IMR-90 (cell line): ENCODE data around the gene RAB20. TPM values are rescaled to one million over a fixed set of nuclear protein-coding genes. Genes with fewer than 3 reads are reported as not detected.

Source experiments
- ATAC-seq: fragments of 200-7000 bp; cut with Tn5 transposase; 2 replicates; pipeline ENCODE4 v1.9.1; 2020; ENCODE audit warnings: low read depth, mild to moderate bottlenecking, moderate library complexity
- BruUV-seq: library from RNA; stranded (reverse); fragments of 400-500 nt; replicated peaks from 2 replicates; lab custom pipeline; 2021; lab: Mats Ljungman, UMichigan
- CTCF ChIA-PET: fragments of 300-600 bp; formaldehyde crosslinking; extraction: SDS; loops from one replicate; lab custom pipeline; 2021; ENCODE audit warnings: antibody characterized with exemption; lab: Yijun Ruan, JAX
- POLR2A ChIA-PET: fragments of 300-600 bp; sonication (Branson Sonifier 250); formaldehyde crosslinking; loops from one replicate; lab custom pipeline; 2022; ENCODE audit warnings: antibody characterized with exemption; ENCODE audit not compliant: unreplicated experiment; lab: Charles Lee
- DNase-seq: peaks from one replicate; pipeline ENCODE4 v3.0.0; 2013
- H2AFZ ChIP-seq: replicated peaks from 2 replicates; pipeline ENCODE3; 2013; ENCODE audit warnings: low read length, mild to moderate bottlenecking; ENCODE audit not compliant: poor library complexity
- H2AK5ac ChIP-seq: 2 replicates; pipeline ENCODE4 v1.6.1; 2013; ENCODE audit warnings: low read depth, low read length, inconsistent platforms
- H2AK9ac ChIP-seq: replicated peaks from 2 replicates; pipeline ENCODE3; 2013; ENCODE audit warnings: mild to moderate bottlenecking, low read depth, low read length, moderate library complexity; ENCODE audit not compliant: poor library complexity
- H2BK120ac ChIP-seq: 2 replicates; pipeline ENCODE4 v1.6.1; 2013; ENCODE audit warnings: low read depth, low read length, inconsistent platforms
- H2BK15ac ChIP-seq: 3 replicates; pipeline ENCODE4 v1.6.1; 2013; ENCODE audit warnings: low read depth, low read length, inconsistent platforms
- H2BK20ac ChIP-seq: 2 replicates; pipeline ENCODE4 v1.6.1; 2013; ENCODE audit warnings: low read depth, mild to moderate bottlenecking, inconsistent platforms, low read length, moderate library complexity
- H2BK5ac ChIP-seq: 2 replicates; pipeline ENCODE4 v1.6.1; 2013; ENCODE audit warnings: mild to moderate bottlenecking, low read depth, low read length, inconsistent platforms; ENCODE audit not compliant: poor library complexity, severe bottlenecking
- H3K14ac ChIP-seq: replicated peaks from 2 replicates; pipeline ENCODE4 v1.6.1; 2013; ENCODE audit warnings: low read depth, low read length, inconsistent platforms
- H3K18ac ChIP-seq: 2 replicates; pipeline ENCODE4 v1.6.1; 2013; ENCODE audit warnings: low read depth, low read length, control low read depth
- H3K23ac ChIP-seq: 2 replicates; pipeline ENCODE4 v1.6.1; 2013; ENCODE audit warnings: low read depth, low read length, inconsistent platforms
- H3K27ac ChIP-seq: 2 replicates; pipeline ENCODE4 v1.5.1; 2013; ENCODE audit warnings: mild to moderate bottlenecking, control low read depth, low read length; ENCODE audit not compliant: insufficient read depth
- H3K27me3 ChIP-seq: 2 replicates; pipeline ENCODE4 v1.6.1; 2013; ENCODE audit warnings: low read length; ENCODE audit not compliant: control insufficient read depth, insufficient read depth
- H3K36me3 ChIP-seq: 2 replicates; pipeline ENCODE4 v1.6.1; 2013; ENCODE audit warnings: low read length, mixed read lengths; ENCODE audit not compliant: control insufficient read depth, insufficient read depth
- H3K4ac ChIP-seq: 2 replicates; pipeline ENCODE4 v1.6.1; 2013; ENCODE audit warnings: low read depth, low read length, inconsistent platforms
- H3K4me1 ChIP-seq: 2 replicates; pipeline ENCODE4 v1.6.1; 2013; ENCODE audit warnings: low read length, mixed read lengths; ENCODE audit not compliant: control insufficient read depth, insufficient read depth
- H3K4me2 ChIP-seq: 2 replicates; pipeline ENCODE4 v1.6.1; 2013; ENCODE audit warnings: low read depth, mild to moderate bottlenecking, control low read depth, low read length, moderate library complexity
- H3K4me3 ChIP-seq: 2 replicates; pipeline ENCODE4 v1.5.1; 2013; ENCODE audit warnings: low read depth, mild to moderate bottlenecking, control low read depth, low read length, moderate library complexity; ENCODE audit not compliant: insufficient read depth
- H3K56ac ChIP-seq: 2 replicates; pipeline ENCODE4 v1.6.1; 2013; ENCODE audit warnings: low read length, inconsistent platforms; ENCODE audit not compliant: insufficient read depth; ENCODE audit errors: extremely low read depth
- H3K79me1 ChIP-seq, 2 experiments: 2 replicates each; pipeline ENCODE4 v1.6.1; 2013; ENCODE audit warnings: low read length in 2 of 2, inconsistent platforms in 1 of 2, low read depth in 1 of 2
- H3K9ac ChIP-seq: 2 replicates; pipeline ENCODE4 v1.6.1; 2013; ENCODE audit warnings: low read depth, low read length, control low read depth
- H3K9me1 ChIP-seq: 2 replicates; pipeline ENCODE4 v1.6.1; 2013; ENCODE audit warnings: low read length, inconsistent platforms; ENCODE audit not compliant: insufficient read depth
- H3K9me3 ChIP-seq: 2 replicates; pipeline ENCODE4 v1.6.1; 2013; ENCODE audit warnings: low read length; ENCODE audit not compliant: control insufficient read depth, insufficient read depth
- H4K20me1 ChIP-seq: 2 replicates; pipeline ENCODE4 v1.6.1; 2013; ENCODE audit warnings: low read length, inconsistent platforms; ENCODE audit not compliant: insufficient read depth
- H4K5ac ChIP-seq: 2 replicates; pipeline ENCODE4 v1.6.1; 2013; ENCODE audit warnings: mild to moderate bottlenecking, low read depth, low read length, control low read depth
- H4K8ac ChIP-seq, 2 experiments: 2 replicates each; pipeline ENCODE4 v1.6.1; 2013; ENCODE audit warnings: low read depth in 2 of 2, low read length in 2 of 2, control low read depth in 1 of 2, inconsistent platforms in 1 of 2
- H4K91ac ChIP-seq: 2 replicates; pipeline ENCODE4 v1.6.1; 2013; ENCODE audit warnings: low read depth, low read length, inconsistent platforms; ENCODE audit not compliant: insufficient read depth
- FOS ChIP-seq: fragments of 150-350 bp; IDR thresholded peaks from 2 replicates; pipeline ENCODE4 v1.6.1; 2016; ENCODE audit warnings: low read depth, low read length
- WGBS, 2 experiments: methylation state at CpG; one replicate each; pipeline versions ENCODE4 v1.1.5 to v1.1.7; 2013; ENCODE audit warnings: missing lambda C conversion rate in 2 of 2; ENCODE audit not compliant: insufficient read length in 1 of 2; ENCODE audit errors: extremely low coverage in 2 of 2; 5-methylcytosine and 5-hydroxymethylcytosine counted together
- dilution Hi-C: fragments of 300-500 bp; cut with HindIII; formaldehyde crosslinking; loops from one replicate; pipeline ENCODE4 v1.14.3; 2018; ENCODE audit warnings: low sequenced_read_pairs; ENCODE audit not compliant: unreplicated experiment
- in situ Hi-C: fragments of 300-500 bp; cut with MboI; formaldehyde crosslinking; loops from 3 replicates; pipeline ENCODE4 v1.14.3; 2019; ENCODE audit warnings: low sequenced_read_pairs, inconsistent platforms, mixed read lengths
- intact Hi-C: fragments of 100-400 bp; cut with micrococcal nuclease; formaldehyde crosslinking; loops from 2 replicates; pipeline ENCODE4 v1.10.0; 2022
- polyA plus RNA-seq, 3 experiments: library from polyadenylated mRNA; depleted of rRNA; stranded (reverse); fragments of >200 nt; gene quantifications; 2 replicates each; pipeline ENCODE4 v1.2.3, GENCODE V29; 2012; ENCODE audit warnings: low replicate concordance in 1 of 3
- total RNA-seq: library from RNA; depleted of rRNA; stranded (reverse); fragments of >200 nt; gene quantifications from 2 replicates; pipeline ENCODE4 v1.2.3, GENCODE V29; 2012
- TF ChIP-seq, protein P1 (sequence below): conservative IDR thresholded peaks from 2 replicates; pipeline ENCODE4 v1.5.1; 2012; ENCODE audit warnings: mild to moderate bottlenecking, low read depth, low read length, improper control_type of control experiment
- TF ChIP-seq, protein P2 (sequence below): fragments of 150-350 bp; IDR thresholded peaks from 2 replicates; pipeline ENCODE4 v1.6.1; 2016; ENCODE audit warnings: low read depth, mild to moderate bottlenecking, low read length, moderate library complexity, borderline replicate concordance

The RAB20 gene
- total and polyA plus RNA-seq, 2 of the 4 experiments (the other 2 are of a cell fraction): 3.8 to 5.1 TPM

DNA sequence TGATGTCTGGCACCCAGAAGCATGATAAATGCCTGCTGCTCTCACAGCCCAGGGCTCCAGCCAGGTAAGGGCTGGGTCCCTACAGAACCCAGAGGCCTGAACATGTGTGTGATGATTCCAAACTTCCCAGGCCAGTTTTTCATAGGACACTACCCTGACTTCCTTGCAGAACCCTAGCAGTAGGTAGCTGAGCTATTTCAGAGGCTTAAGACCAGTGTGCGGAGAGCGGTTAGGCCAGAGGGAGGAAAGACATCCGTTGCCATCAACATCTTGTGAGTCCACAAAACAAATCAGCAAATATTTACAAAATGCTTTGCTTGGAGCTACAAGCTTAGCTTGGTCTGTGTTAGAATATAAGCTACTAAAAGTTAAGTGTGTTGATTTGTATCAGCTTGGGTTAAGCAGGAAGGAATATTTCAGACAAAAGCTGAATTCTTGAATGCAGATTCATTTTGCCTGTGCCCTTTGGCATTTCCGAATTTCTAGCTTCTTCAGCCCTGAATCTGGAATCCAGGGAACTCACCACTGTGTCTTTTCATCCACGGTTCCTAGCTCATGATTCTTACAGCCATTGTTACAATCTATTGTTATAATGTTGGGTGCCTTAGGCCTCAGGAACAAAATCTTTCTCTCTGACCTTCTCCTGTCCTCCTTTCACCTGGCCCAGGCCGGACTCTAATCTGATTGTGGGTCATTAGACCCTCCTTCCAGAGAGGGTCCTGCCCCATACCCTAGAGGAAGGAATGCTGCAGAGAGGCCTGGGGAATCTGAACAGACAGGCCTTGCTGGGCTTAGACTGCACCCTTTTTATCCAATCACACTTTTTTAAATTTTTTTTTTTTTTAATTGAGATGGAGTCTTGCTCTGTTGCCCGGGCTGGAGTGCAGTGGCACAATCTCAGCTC lies 12.4 kb downstream of the RAB20 start (continued):
- TF ChIP-seq, protein P1, sequence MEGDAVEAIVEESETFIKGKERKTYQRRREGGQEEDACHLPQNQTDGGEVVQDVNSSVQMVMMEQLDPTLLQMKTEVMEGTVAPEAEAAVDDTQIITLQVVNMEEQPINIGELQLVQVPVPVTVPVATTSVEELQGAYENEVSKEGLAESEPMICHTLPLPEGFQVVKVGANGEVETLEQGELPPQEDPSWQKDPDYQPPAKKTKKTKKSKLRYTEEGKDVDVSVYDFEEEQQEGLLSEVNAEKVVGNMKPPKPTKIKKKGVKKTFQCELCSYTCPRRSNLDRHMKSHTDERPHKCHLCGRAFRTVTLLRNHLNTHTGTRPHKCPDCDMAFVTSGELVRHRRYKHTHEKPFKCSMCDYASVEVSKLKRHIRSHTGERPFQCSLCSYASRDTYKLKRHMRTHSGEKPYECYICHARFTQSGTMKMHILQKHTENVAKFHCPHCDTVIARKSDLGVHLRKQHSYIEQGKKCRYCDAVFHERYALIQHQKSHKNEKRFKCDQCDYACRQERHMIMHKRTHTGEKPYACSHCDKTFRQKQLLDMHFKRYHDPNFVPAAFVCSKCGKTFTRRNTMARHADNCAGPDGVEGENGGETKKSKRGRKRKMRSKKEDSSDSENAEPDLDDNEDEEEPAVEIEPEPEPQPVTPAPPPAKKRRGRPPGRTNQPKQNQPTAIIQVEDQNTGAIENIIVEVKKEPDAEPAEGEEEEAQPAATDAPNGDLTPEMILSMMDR: no peak

DNA sequence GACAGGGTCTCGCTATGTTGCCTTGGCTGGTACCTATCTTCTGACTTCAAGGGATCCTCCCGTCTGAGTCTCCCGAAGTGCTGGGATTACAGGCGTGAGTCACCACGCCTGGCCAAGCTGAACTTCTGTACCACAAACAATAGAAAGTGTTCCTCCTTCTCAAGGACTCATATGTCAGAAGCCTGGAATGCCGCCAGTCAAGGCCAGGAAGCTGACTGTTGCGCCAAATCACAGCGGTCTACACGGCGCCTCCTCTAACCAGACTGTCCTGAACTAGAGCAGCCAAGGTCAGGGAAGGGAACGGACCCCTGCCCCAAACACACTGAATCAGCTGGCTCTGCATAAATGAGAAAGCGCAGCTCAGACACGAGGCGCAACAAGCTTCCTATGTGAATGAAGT lies 14.6 kb downstream of the RAB20 start:
- no peak overlapping the region for H2BK20ac ChIP-seq
- ATAC-seq: peak; percentile 60
- intact Hi-C loops (no loop called here), in situ Hi-C loops (no loop called here), dilution Hi-C loops (no loop called here)
- no peaks in the 10 kb centered on the region; a peak in 2 of 4 replicates for H3K79me1 ChIP-seq
- H2AK5ac ChIP-seq: no peak overlapping the region
- H4K20me1 ChIP-seq: no peaks in the 10 kb centered on the region; the same call in 1 of the 2 replicates
- CTCF ChIA-PET: no interaction called here
- H3K27me3 ChIP-seq: no peaks in the 10 kb centered on the region
- no peak overlapping the region for H3K4me2 ChIP-seq
- H3K4me1 ChIP-seq: peaks cover 4% of the 10 kb centered on the region
- no peak overlapping the region for H3K4me3 ChIP-seq
- H3K23ac ChIP-seq: no peak overlapping the region
- H2BK5ac ChIP-seq: no peak overlapping the region
- H3K9me3 ChIP-seq: peaks cover 2% of the 10 kb centered on the region; the same call in 1 of the 2 replicates
- peak; percentile 89 for DNase-seq
- H4K8ac ChIP-seq: no peak overlapping the region
- no peak overlapping the region for H3K9ac ChIP-seq
- no peak overlapping the region for H4K91ac ChIP-seq
- POLR2A ChIA-PET: no interaction called here
- H3K18ac ChIP-seq: no peak overlapping the region
- H3K4ac ChIP-seq: no peak overlapping the region
- peaks cover 2% of the 10 kb centered on the region; the same call in 1 of the 2 replicates for H3K9me1 ChIP-seq
- H3K36me3 ChIP-seq: no peaks in the 10 kb centered on the region
- no peak overlapping the region for H2BK15ac ChIP-seq
- peak; percentile 59; the same call in 1 of the 2 replicates for TF ChIP-seq FOS
- TF ChIP-seq, protein P2, sequence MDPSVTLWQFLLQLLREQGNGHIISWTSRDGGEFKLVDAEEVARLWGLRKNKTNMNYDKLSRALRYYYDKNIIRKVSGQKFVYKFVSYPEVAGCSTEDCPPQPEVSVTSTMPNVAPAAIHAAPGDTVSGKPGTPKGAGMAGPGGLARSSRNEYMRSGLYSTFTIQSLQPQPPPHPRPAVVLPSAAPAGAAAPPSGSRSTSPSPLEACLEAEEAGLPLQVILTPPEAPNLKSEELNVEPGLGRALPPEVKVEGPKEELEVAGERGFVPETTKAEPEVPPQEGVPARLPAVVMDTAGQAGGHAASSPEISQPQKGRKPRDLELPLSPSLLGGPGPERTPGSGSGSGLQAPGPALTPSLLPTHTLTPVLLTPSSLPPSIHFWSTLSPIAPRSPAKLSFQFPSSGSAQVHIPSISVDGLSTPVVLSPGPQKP: no peak
- H2AFZ ChIP-seq: no peak overlapping the region
- no peak overlapping the region for H3K14ac ChIP-seq
- 77% methylated on average over 4 of the region's 14 CpGs; no CpG with 5 or more reads in 1 of the 2 experiments for WGBS, 2 experiments
- no peak overlapping the region for H3K27ac ChIP-seq
- BruUV-seq: no TSS peak
- H2BK120ac ChIP-seq: no peak overlapping the region
- H4K5ac ChIP-seq: no peak overlapping the region
- H2AK9ac ChIP-seq: no peak overlapping the region
- no peak overlapping the region for H3K56ac ChIP-seq
